Breast epithelium (tissue), 3 donors: ENCODE data around the gene XPC.

Experiments
- POLR2A ChIP-seq: fragments of 450-650 bp; IDR thresholded peaks from one replicate; pipeline ENCODE4 v1.6.1; 2016; ENCODE audit warnings: antibody characterized with exemption, mild to moderate bottlenecking, moderate library complexity
- POLR2AphosphoS5 ChIP-seq, 3 donors: sonication (generic); formaldehyde crosslinking; IDR thresholded peaks; one replicate each; pipeline ENCODE4 v1.6.1; 2017; ENCODE audit warnings: antibody characterized with exemption in 3 of 3
- TF ChIP-seq, protein P1 (sequence below), 3 donors: fragments of 450-650 bp; IDR thresholded peaks; one replicate each; pipeline ENCODE4 v1.5.1; 2016 to 2017; ENCODE audit warnings: antibody characterized with exemption in 3 of 3, mild to moderate bottlenecking in 3 of 3, moderate library complexity in 3 of 3

DNA sequence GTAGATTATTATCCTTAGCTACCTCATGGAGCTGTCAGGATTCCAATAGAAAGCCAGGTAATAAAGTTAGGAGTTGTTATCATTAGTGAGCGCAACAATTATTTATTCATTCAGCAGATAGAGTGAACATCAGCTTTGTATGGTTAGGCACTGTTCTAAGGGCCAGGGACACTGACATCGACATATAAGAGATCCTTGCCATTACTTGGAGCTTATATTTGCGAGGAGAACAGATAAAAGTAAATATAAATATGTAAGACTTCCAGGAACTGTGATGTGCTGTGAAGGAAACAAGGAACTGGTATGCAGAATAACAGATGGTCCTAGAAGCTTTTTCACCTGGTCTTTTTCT lies 689 bp upstream of the XPC start:
- TF ChIP-seq POLR2A (no peak), POLR2AphosphoS5 (IDR thresholded peaks at IDR 0.05) (no peak)
- TF ChIP-seq, protein P1, sequence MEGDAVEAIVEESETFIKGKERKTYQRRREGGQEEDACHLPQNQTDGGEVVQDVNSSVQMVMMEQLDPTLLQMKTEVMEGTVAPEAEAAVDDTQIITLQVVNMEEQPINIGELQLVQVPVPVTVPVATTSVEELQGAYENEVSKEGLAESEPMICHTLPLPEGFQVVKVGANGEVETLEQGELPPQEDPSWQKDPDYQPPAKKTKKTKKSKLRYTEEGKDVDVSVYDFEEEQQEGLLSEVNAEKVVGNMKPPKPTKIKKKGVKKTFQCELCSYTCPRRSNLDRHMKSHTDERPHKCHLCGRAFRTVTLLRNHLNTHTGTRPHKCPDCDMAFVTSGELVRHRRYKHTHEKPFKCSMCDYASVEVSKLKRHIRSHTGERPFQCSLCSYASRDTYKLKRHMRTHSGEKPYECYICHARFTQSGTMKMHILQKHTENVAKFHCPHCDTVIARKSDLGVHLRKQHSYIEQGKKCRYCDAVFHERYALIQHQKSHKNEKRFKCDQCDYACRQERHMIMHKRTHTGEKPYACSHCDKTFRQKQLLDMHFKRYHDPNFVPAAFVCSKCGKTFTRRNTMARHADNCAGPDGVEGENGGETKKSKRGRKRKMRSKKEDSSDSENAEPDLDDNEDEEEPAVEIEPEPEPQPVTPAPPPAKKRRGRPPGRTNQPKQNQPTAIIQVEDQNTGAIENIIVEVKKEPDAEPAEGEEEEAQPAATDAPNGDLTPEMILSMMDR (IDR thresholded peaks at IDR 0.05), result no peak
